AG09319 (cell line): Measurements from ENCODE around the gene PPP6R3.

ENCODE experiments used
- DNase-seq: peaks from one replicate; pipeline ENCODE4 v3.0.0-alpha.2; 2010; ENCODE audit warnings: low read depth; ENCODE audit errors: extremely low read depth
- CTCF ChIP-seq: IDR thresholded peaks from 2 replicates; pipeline ENCODE4 v1.5.1; 2011; ENCODE audit warnings: low read depth, mild to moderate bottlenecking, inconsistent platforms, low read length, moderate library complexity

The PPP6R3 gene

GRCh38 chr11:68459886-68460740 lies 439 bp upstream of the PPP6R3 start:
- peak; percentile 97 for DNase-seq
- TF ChIP-seq CTCF, result no peak

- no peak for DNase-seq
- TF ChIP-seq CTCF, result no peak
These were observed 994 bp downstream of the PPP6R3 start for GRCh38 chr11:68461575-68461917.

- TF ChIP-seq CTCF, result no peak
- DNase-seq, result no peak
These were observed 3.2 kb downstream of the PPP6R3 start for GRCh38 chr11:68463714-68464113.

GRCh38 chr11:68467201-68467834 lies 6.8 kb downstream of the PPP6R3 start:
- no peak for DNase-seq
- no peak for TF ChIP-seq CTCF

GRCh38 chr11:68468217-68468828 lies 7.8 kb downstream of the PPP6R3 start:
- DNase-seq, result no peak
- no peak for TF ChIP-seq CTCF

- no peak for TF ChIP-seq CTCF
- DNase-seq, result no peak
These were observed 8.6 kb downstream of the PPP6R3 start for GRCh38 chr11:68469122-68469521.

- no peak for DNase-seq
- TF ChIP-seq CTCF, result no peak
These were observed 9.1 kb downstream of the PPP6R3 start for GRCh38 chr11:68469642-68470041.
